Measurements from ENCODE around the gene ANO1.
"Not testable (repeated sequence)": the region's sequence is repeated elsewhere in the genome, so short reads cannot be mapped to it uniquely, and the experiment has no call there.

Gene ANO1

GRCh38 chr11:70183483-70184176, 105.5 kb downstream of the ANO1 start:
- no peak for DNase-seq (ENCODE audit: extremely low read depth in 1 of 2, low read depth in 1 of 2)

- DNase-seq (ENCODE audit: extremely low read depth in 1 of 2, low read depth in 1 of 2) = no peak
Observed at GRCh38 chr11:70184396-70184795, 106.3 kb downstream of the ANO1 start.

- DNase-seq (ENCODE audit: extremely low read depth in 1 of 2, low read depth in 1 of 2) = no peak
Observed at GRCh38 chr11:70185348-70186055, 107.4 kb downstream of the ANO1 start.

GRCh38 chr11:70186420-70186819, 108.3 kb downstream of the ANO1 start:
- DNase-seq (ENCODE audit: extremely low read depth in 1 of 2, low read depth in 1 of 2) = no peak

GRCh38 chr11:70186936-70187335, 108.8 kb downstream of the ANO1 start:
- no peak for DNase-seq (ENCODE audit: extremely low read depth in 1 of 2, low read depth in 1 of 2)

GRCh38 chr11:70187771-70188170, 109.7 kb downstream of the ANO1 start:
- no peak for DNase-seq (ENCODE audit: extremely low read depth in 1 of 2, low read depth in 1 of 2)

GRCh38 chr11:70189622-70190021, 111.5 kb downstream of the ANO1 start:
- DNase-seq (ENCODE audit: extremely low read depth in 1 of 2, low read depth in 1 of 2) = no peak

- peak; percentile 15 to 32 for DNase-seq (ENCODE audit: extremely low read depth in 1 of 2, low read depth in 1 of 2)
Observed at GRCh38 chr11:70191495-70192140, 113.5 kb downstream of the ANO1 start.

- DNase-seq (ENCODE audit: extremely low read depth in 1 of 2, low read depth in 1 of 2) = no peak
Observed at GRCh38 chr11:70192666-70193410, 114.7 kb downstream of the ANO1 start.

- no peak for DNase-seq (ENCODE audit: extremely low read depth in 1 of 2, low read depth in 1 of 2)
Observed at GRCh38 chr11:70193411-70194292, 115.5 kb downstream of the ANO1 start.

GRCh38 chr11:70194792-70195791, 117.0 kb downstream of the ANO1 start:
- DNase-seq (ENCODE audit: extremely low read depth in 1 of 2, low read depth in 1 of 2) = no peak

- DNase-seq (ENCODE audit: extremely low read depth in 1 of 2, low read depth in 1 of 2) = no peak
Observed at GRCh38 chr11:70200212-70200844, 122.2 kb downstream of the ANO1 start.

GRCh38 chr11:70201047-70201446, 122.9 kb downstream of the ANO1 start:
- DNase-seq (ENCODE audit: extremely low read depth in 1 of 2, low read depth in 1 of 2) = not testable (repeated sequence)

- no peak for DNase-seq (ENCODE audit: extremely low read depth in 1 of 2, low read depth in 1 of 2)
Observed at GRCh38 chr11:70201882-70202861, 124.1 kb downstream of the ANO1 start.

- DNase-seq (ENCODE audit: extremely low read depth in 1 of 2, low read depth in 1 of 2) = peak; percentile 78 to 85
Observed at GRCh38 chr11:70202920-70203750, 125.0 kb downstream of the ANO1 start, which contains the start of gene FADD. Gene FADD (plus strand): TSS chr11:70203296. CDS start chr11:70203460, 164 bp downstream.

GRCh38 chr11:70203751-70204465, 125.8 kb downstream of the ANO1 start:
- peak; percentile 61 to 86 for DNase-seq (ENCODE audit: extremely low read depth in 1 of 2, low read depth in 1 of 2)

All from stimulated activated CD8-positive, alpha-beta memory T cell treated with anti-CD3 and anti-CD28 coated beads, Interleukin-7, amount 100 ng/mL, for 48 hours (primary cell).